Keratinocyte (primary cell): Measurements from ENCODE around the gene FOSB. TPM values are rescaled to one million over a fixed set of nuclear protein-coding genes. Genes with fewer than 3 reads are reported as not detected.
A peak's percentile ranks its signal among the peaks of the same experiment; 100 is the strongest.

Experiments used
- DNase-seq: peaks from one replicate; pipeline ENCODE4 v3.0.0-alpha.2; 2011; ENCODE audit warnings: low read depth, missing footprints, low spot score
- FAIRE-seq: peaks from 2 replicates; lab custom pipeline; 2011; peaks lifted over from hg19 to GRCh38; lab: Jason Lieb, UNC
- H2AFZ ChIP-seq: 2 replicates; pipeline ENCODE4 v1.6.0; 2012; ENCODE audit warnings: low read length, control low read depth, inconsistent platforms; ENCODE audit not compliant: control insufficient read depth
- H3K27ac ChIP-seq: 2 replicates; pipeline ENCODE4 v1.5.1; 2011; ENCODE audit warnings: low read length; ENCODE audit not compliant: control insufficient read depth, insufficient read depth
- H3K27me3 ChIP-seq: 3 replicates; pipeline ENCODE4 v1.6.0; 2011; ENCODE audit warnings: low read length; ENCODE audit not compliant: control insufficient read depth, insufficient read depth; ENCODE audit errors: extremely low read depth
- H3K36me3 ChIP-seq, 2 experiments: 2 replicates in 1 of 2; 3 replicates in 1 of 2; pipeline ENCODE4 v1.5.1; 2011; ENCODE audit warnings: low read length in 2 of 2, mild to moderate bottlenecking in 1 of 2; ENCODE audit not compliant: control insufficient read depth in 2 of 2, insufficient read depth in 2 of 2; ENCODE audit errors: extremely low read depth in 1 of 2
- H3K4me1 ChIP-seq: 3 replicates; pipeline ENCODE4 v1.5.1; 2011; ENCODE audit warnings: low read length; ENCODE audit not compliant: control insufficient read depth, insufficient read depth; ENCODE audit errors: extremely low read depth
- H3K4me2 ChIP-seq: 3 replicates; pipeline ENCODE4 v1.6.0; 2011; ENCODE audit warnings: low read depth, low read length; ENCODE audit not compliant: control insufficient read depth, insufficient read depth; ENCODE audit errors: extremely low read depth
- H3K4me3 ChIP-seq, 3 experiments: fragments of 200-600 bp in 1 of 3; sonication (generic) in 1 of 3; 2 replicates in 2 of 3; 3 replicates in 1 of 3; pipeline ENCODE4 v1.5.1; 2011 to 2016; ENCODE audit warnings: low read length in 3 of 3, mild to moderate bottlenecking in 3 of 3, control low read depth in 2 of 3, inconsistent platforms in 1 of 3, low read depth in 1 of 3, mixed read lengths in 1 of 3, mixed run types in 1 of 3, moderate library complexity in 1 of 3; ENCODE audit not compliant: control insufficient read depth in 2 of 3, insufficient read depth in 2 of 3; ENCODE audit errors: extremely low read depth in 1 of 3
- H3K79me2 ChIP-seq: 2 replicates; pipeline ENCODE4 v1.6.0; 2012; ENCODE audit warnings: low read length; ENCODE audit not compliant: control insufficient read depth, insufficient read depth
- H3K9ac ChIP-seq: 3 replicates; pipeline ENCODE4 v1.6.0; 2011; ENCODE audit warnings: low read length; ENCODE audit not compliant: control insufficient read depth, insufficient read depth; ENCODE audit errors: extremely low read depth
- H3K9me1 ChIP-seq: 3 replicates; pipeline ENCODE4 v1.6.0; 2011; ENCODE audit warnings: low read length; ENCODE audit not compliant: control insufficient read depth, insufficient read depth; ENCODE audit errors: extremely low read depth
- H3K9me3 ChIP-seq: 2 replicates; pipeline ENCODE4 v1.5.1; 2012; ENCODE audit warnings: low read depth, low read length; ENCODE audit not compliant: control insufficient read depth
- H4K20me1 ChIP-seq: 3 replicates; pipeline ENCODE4 v1.6.0; 2011; ENCODE audit warnings: low read length; ENCODE audit not compliant: control insufficient read depth, insufficient read depth; ENCODE audit errors: extremely low read depth
- EZH2 ChIP-seq: IDR thresholded peaks from one replicate; pipeline ENCODE4 v1.6.1; 2012; ENCODE audit warnings: inconsistent platforms, mild to moderate bottlenecking, low read length, moderate library complexity
- dilution Hi-C: fragments of 300-500 bp; cut with MboI; formaldehyde crosslinking; loops from one replicate; pipeline ENCODE4 v1.7.0; 2020; ENCODE audit warnings: low sequenced_read_pairs; ENCODE audit not compliant: extremely low pct_ligation_motif_present
- polyA plus RNA-seq, 5 experiments: library from polyadenylated mRNA; depleted of rRNA in 3 of 5; stranded (reverse) in 3 of 5; stranded (forward) in 1 of 5; unstranded in 1 of 5; fragments of >200 nt; gene quantifications; 1 replicate in 1 of 5; 2 replicates in 3 of 5; 3 replicates in 1 of 5; pipeline versions ENCODE4 v1.2.1 to v1.2.3, GENCODE V29; 2011 to 2012; ENCODE audit warnings: missing spikeins in 2 of 5, low read depth in 1 of 5, low replicate concordance in 1 of 5
- TF ChIP-seq, protein P1 (sequence below), 3 experiments: IDR thresholded peaks in 1 of 3; conservative IDR thresholded peaks in 1 of 3; optimal IDR thresholded peaks in 1 of 3; 2 replicates in 2 of 3; 3 replicates in 1 of 3; pipeline versions ENCODE3 to v1.5.1; 2011; ENCODE audit warnings: low read length in 3 of 3, mild to moderate bottlenecking in 3 of 3, moderate library complexity in 2 of 3, control low read depth in 1 of 3, inconsistent platforms in 1 of 3; ENCODE audit not compliant: insufficient read depth in 2 of 3; ENCODE audit errors: extremely low read depth in 1 of 3

Gene FOSB
- polyA plus RNA-seq, 1 donor (not counting 4 experiments of a cell fraction or from before 2014, with no cell fraction given): 4.6 TPM

- peaks cover 45% of the 10 kb centered on the region for H3K4me1 ChIP-seq
- no peaks in the 10 kb centered on the region for H4K20me1 ChIP-seq
- H3K9me3 ChIP-seq: no peaks in the 10 kb centered on the region
- H3K9ac ChIP-seq: peak overlapping the region; percentile 87
- H3K9me1 ChIP-seq: no peaks in the 10 kb centered on the region
- no peaks in the 10 kb centered on the region for H3K79me2 ChIP-seq
- no peaks in the 10 kb centered on the region for H3K27me3 ChIP-seq
- H2AFZ ChIP-seq: peak overlapping the region; percentile 58
- no peaks in the 10 kb centered on the region for H3K36me3 ChIP-seq
- H3K4me3 ChIP-seq: peak overlapping the region in 2 of 3 experiments; percentile 57 to 66
- dilution Hi-C loops: no loop called here
- TF ChIP-seq, protein P1, sequence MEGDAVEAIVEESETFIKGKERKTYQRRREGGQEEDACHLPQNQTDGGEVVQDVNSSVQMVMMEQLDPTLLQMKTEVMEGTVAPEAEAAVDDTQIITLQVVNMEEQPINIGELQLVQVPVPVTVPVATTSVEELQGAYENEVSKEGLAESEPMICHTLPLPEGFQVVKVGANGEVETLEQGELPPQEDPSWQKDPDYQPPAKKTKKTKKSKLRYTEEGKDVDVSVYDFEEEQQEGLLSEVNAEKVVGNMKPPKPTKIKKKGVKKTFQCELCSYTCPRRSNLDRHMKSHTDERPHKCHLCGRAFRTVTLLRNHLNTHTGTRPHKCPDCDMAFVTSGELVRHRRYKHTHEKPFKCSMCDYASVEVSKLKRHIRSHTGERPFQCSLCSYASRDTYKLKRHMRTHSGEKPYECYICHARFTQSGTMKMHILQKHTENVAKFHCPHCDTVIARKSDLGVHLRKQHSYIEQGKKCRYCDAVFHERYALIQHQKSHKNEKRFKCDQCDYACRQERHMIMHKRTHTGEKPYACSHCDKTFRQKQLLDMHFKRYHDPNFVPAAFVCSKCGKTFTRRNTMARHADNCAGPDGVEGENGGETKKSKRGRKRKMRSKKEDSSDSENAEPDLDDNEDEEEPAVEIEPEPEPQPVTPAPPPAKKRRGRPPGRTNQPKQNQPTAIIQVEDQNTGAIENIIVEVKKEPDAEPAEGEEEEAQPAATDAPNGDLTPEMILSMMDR (optimal IDR thresholded peaks at IDR 0.05 in 1 of 3, IDR thresholded peaks at IDR 0.05 in 1 of 3, conservative IDR thresholded peaks at IDR 0.05 in 1 of 3; ENCODE audit: extremely low read depth in 1 of 3, insufficient read depth in 2 of 3, low read length in 3 of 3): no peak
- FAIRE-seq (no peak), DNase-seq (no peak)
- H3K27ac ChIP-seq: peak overlapping the region; percentile 93
- H3K4me2 ChIP-seq: peak overlapping the region; percentile 88
Measured at GRCh38 chr19:45442778-45443461, 24.9 kb upstream of the FOSB start.

GRCh38 chr19:45443462-45444317 lies 24.1 kb upstream of the FOSB start:
- no peaks in the 10 kb centered on the region for H3K79me2 ChIP-seq
- DNase-seq (no peak), FAIRE-seq (no peak)
- H2AFZ ChIP-seq: peak overlapping the region; percentile 58
- no peaks in the 10 kb centered on the region for H3K36me3 ChIP-seq
- dilution Hi-C loops: no loop called here
- H3K9me3 ChIP-seq: no peaks in the 10 kb centered on the region
- H3K4me3 ChIP-seq: peak overlapping the region; percentile 32 to 66 (median 57)
- H4K20me1 ChIP-seq: no peaks in the 10 kb centered on the region
- H3K9ac ChIP-seq: peak overlapping the region; percentile 87
- peak overlapping the region; percentile 93 for H3K27ac ChIP-seq
- H3K27me3 ChIP-seq: no peaks in the 10 kb centered on the region
- H3K4me2 ChIP-seq: peak overlapping the region; percentile 88
- TF ChIP-seq EZH2: no peak
- TF ChIP-seq, protein P1 (optimal IDR thresholded peaks at IDR 0.05 in 1 of 3, IDR thresholded peaks at IDR 0.05 in 1 of 3, conservative IDR thresholded peaks at IDR 0.05 in 1 of 3; ENCODE audit: extremely low read depth in 1 of 3, insufficient read depth in 2 of 3, low read length in 3 of 3): no peak
- H3K9me1 ChIP-seq: no peaks in the 10 kb centered on the region
- peaks cover 53% of the 10 kb centered on the region for H3K4me1 ChIP-seq
